GM19238 (cell line): ENCODE results near the gene C9orf85.
"Not testable (repeated sequence)": the region's sequence is repeated elsewhere in the genome, so short reads cannot be mapped to it uniquely, and the experiment has no call there.

ENCODE experiments used
- DNase-seq: peaks from one replicate; pipeline ENCODE4 v3.0.0; 2011; ENCODE audit warnings: low spot score; ENCODE audit not compliant: insufficient read length

Gene C9orf85

GRCh38 chr9:72006501-72006900 is 95.1 kb downstream of the C9orf85 start:
- no peak for DNase-seq

- not testable (repeated sequence) for DNase-seq
Observed at GRCh38 chr9:72007726-72008125, 96.3 kb downstream of the C9orf85 start.

GRCh38 chr9:72012646-72013045 is 101.2 kb downstream of the C9orf85 start:
- DNase-seq: no peak

- no peak for DNase-seq
Observed at GRCh38 chr9:72013292-72013760, 101.9 kb downstream of the C9orf85 start.

GRCh38 chr9:72022841-72023240 is 111.4 kb downstream of the C9orf85 start:
- no peak for DNase-seq
